ENCODE data around the gene SPEG. TPM values are rescaled to one million over a fixed set of nuclear protein-coding genes. Genes with fewer than 3 reads are reported as not detected.

SPEG gene
- total RNA-seq, 2 donors from 2014 or later, result 23.1 to 29.8 TPM

DNA sequence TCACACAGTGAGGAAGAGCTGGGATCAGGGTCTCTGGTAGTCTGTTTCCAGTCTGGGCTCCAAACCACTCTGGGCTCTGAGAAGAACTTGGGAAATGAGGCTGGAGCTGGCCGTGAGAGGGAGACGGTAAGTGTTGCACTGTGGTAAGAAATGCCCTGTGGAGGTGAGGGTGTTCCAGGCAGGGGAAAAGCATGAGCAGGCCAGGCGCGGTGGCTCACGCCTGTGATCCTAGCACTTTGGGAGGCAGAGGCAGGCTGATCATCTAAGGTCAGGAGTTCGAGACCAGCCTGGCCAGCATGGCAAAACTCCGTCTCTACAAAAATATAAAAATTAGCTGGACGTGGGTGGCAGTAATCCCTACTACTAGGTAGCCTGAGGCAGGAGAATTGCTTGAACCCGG is 30.8 kb upstream of the SPEG start:
- Histone ChIP-seq H3K4me3 (ENCODE audit: low read length) (no peak overlapping the region), H3K36me3 (ENCODE audit: control insufficient read depth, insufficient read depth, low read length) (no peaks in the 10 kb centered on the region), H3K27ac (ENCODE audit: low read depth, low read length) (no peak overlapping the region), H3K9me3 (ENCODE audit: control insufficient read depth, low read length) (no peaks in the 10 kb centered on the region), H3K9ac (ENCODE audit: extremely low read depth, low read length, poor library complexity, severe bottlenecking) (no peak overlapping the region), H3K27me3 (ENCODE audit: control insufficient read depth, insufficient read depth, low read length, poor library complexity, severe bottlenecking) (no peaks in the 10 kb centered on the region), H3K4me1 (ENCODE audit: control insufficient read depth, insufficient read depth, low read length) (peaks cover 26% of the 10 kb centered on the region)
- H3K27ac Mint-ChIP-seq, result no peak overlapping the region
- no peaks in the 10 kb centered on the region for H3K36me3 Mint-ChIP-seq (ENCODE audit: low read depth)
- H3K27me3 Mint-ChIP-seq (ENCODE audit: insufficient read depth), result peaks cover 5% of the 10 kb centered on the region
- H3K9me3 Mint-ChIP-seq, result no peaks in the 10 kb centered on the region
- H3K4me1 Mint-ChIP-seq, result peaks cover 35% of the 10 kb centered on the region
- no peak for DNase-seq
- TF ChIP-seq, protein P1, sequence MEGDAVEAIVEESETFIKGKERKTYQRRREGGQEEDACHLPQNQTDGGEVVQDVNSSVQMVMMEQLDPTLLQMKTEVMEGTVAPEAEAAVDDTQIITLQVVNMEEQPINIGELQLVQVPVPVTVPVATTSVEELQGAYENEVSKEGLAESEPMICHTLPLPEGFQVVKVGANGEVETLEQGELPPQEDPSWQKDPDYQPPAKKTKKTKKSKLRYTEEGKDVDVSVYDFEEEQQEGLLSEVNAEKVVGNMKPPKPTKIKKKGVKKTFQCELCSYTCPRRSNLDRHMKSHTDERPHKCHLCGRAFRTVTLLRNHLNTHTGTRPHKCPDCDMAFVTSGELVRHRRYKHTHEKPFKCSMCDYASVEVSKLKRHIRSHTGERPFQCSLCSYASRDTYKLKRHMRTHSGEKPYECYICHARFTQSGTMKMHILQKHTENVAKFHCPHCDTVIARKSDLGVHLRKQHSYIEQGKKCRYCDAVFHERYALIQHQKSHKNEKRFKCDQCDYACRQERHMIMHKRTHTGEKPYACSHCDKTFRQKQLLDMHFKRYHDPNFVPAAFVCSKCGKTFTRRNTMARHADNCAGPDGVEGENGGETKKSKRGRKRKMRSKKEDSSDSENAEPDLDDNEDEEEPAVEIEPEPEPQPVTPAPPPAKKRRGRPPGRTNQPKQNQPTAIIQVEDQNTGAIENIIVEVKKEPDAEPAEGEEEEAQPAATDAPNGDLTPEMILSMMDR (conservative IDR thresholded peaks at IDR 0.05), result no peak
- no peak overlapping the region for H3K4me3 Mint-ChIP-seq
- WGBS, 2 experiments (ENCODE audit: insufficient coverage in 1 of 2, insufficient read length in 1 of 2), result 93 to 94% methylated on average over 7 to 9 of the region's 9 CpGs

DNA sequence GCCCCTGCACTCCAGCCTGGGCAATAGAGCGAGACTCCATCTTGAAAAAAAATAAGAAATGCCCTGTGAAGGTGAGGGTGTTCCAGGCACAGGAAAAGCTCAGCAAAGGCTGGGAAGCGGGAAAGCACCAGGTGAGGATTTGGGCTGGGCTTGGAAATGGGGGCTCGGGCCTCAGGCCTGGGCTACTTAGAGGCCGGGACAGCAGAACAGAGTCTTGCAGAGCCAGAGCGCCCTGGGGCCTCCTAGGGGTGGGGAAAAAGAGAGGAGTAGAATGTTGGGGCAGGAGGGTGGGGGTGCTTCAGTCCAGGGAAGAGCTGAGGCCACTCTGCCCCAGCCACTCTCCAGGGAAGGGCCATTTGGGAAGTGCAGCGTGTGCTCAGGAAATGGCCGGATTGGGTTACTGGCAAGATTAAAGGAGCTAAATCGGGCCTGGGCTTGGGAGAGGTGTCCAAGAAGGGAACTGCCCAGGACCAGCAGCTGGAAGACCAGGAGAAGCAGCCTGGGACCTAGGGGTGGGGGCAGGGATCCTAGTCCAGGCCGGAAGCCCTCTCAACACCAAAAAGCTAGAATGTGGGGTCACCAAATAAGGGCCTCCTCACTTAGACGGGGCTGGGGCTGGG is 30.2 kb upstream of the SPEG start:
- Mint-ChIP-seq H3K27ac (no peak overlapping the region), H3K9me3 (no peaks in the 10 kb centered on the region), H3K36me3 (ENCODE audit: low read depth) (no peaks in the 10 kb centered on the region), H3K4me1 (peaks cover 29% of the 10 kb centered on the region), H3K4me3 (no peak overlapping the region), H3K27me3 (ENCODE audit: insufficient read depth) (peaks cover 5% of the 10 kb centered on the region)
- TF ChIP-seq, protein P1 (conservative IDR thresholded peaks at IDR 0.05), result no peak
- Histone ChIP-seq H3K9ac (ENCODE audit: extremely low read depth, low read length, poor library complexity, severe bottlenecking) (no peak overlapping the region), H3K27ac (ENCODE audit: low read depth, low read length) (no peak overlapping the region), H3K4me3 (ENCODE audit: low read length) (no peak overlapping the region), H3K4me1 (ENCODE audit: control insufficient read depth, insufficient read depth, low read length) (peaks cover 22% of the 10 kb centered on the region), H3K36me3 (ENCODE audit: control insufficient read depth, insufficient read depth, low read length) (no peaks in the 10 kb centered on the region), H3K27me3 (ENCODE audit: control insufficient read depth, insufficient read depth, low read length, poor library complexity, severe bottlenecking) (no peaks in the 10 kb centered on the region), H3K9me3 (ENCODE audit: control insufficient read depth, low read length) (no peaks in the 10 kb centered on the region)
- DNase-seq, result peak; percentile 57
- 83 to 91% methylated on average over 8 to 10 of the region's 10 CpGs for WGBS, 2 experiments (ENCODE audit: insufficient coverage in 1 of 2, insufficient read length in 1 of 2)

DNA sequence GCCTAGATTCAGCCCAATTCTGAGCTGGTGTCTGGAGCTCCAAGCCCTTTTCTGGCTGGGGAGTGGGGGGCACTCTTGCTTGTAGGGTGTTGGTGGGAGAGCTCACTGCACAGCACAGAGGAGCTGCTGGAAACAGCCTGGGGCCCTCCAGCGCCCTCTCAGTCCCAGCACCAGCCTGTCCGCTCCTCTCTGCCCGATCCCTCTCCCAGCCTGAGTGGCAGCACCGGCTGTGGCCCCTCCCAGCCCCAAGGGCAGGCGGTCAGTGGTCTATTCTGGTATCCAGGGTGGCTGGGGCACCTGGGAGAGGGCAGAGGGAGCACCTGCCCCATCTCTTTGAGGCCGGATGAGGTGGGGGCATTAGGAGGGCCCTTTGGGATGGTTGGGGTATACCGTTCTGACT is 29.7 kb upstream of the SPEG start:
- no peak overlapping the region for H3K27ac ChIP-seq (ENCODE audit: low read depth, low read length)
- no peaks in the 10 kb centered on the region for H3K36me3 ChIP-seq (ENCODE audit: control insufficient read depth, insufficient read depth, low read length)
- H3K4me1 ChIP-seq (ENCODE audit: control insufficient read depth, insufficient read depth, low read length), result peaks cover 18% of the 10 kb centered on the region
- DNase-seq, result peak; percentile 83
- H3K4me1 Mint-ChIP-seq, result peaks cover 24% of the 10 kb centered on the region
- H3K4me3 Mint-ChIP-seq, result no peak overlapping the region
- H3K4me3 ChIP-seq (ENCODE audit: low read length), result no peak overlapping the region
- no peaks in the 10 kb centered on the region for H3K9me3 Mint-ChIP-seq
- no peak overlapping the region for H3K27ac Mint-ChIP-seq
- no peaks in the 10 kb centered on the region for H3K36me3 Mint-ChIP-seq (ENCODE audit: low read depth)
- no peaks in the 10 kb centered on the region for H3K9me3 ChIP-seq (ENCODE audit: control insufficient read depth, low read length)
- H3K27me3 Mint-ChIP-seq (ENCODE audit: insufficient read depth), result peaks cover 8% of the 10 kb centered on the region
- WGBS, 2 experiments (ENCODE audit: insufficient coverage in 1 of 2, insufficient read length in 1 of 2), result 70% methylated on average over 7 of the region's 7 CpGs; no CpG with 5 or more reads in 1 of the 2 experiments
- no peaks in the 10 kb centered on the region for H3K27me3 ChIP-seq (ENCODE audit: control insufficient read depth, insufficient read depth, low read length, poor library complexity, severe bottlenecking)
- TF ChIP-seq, protein P1 (conservative IDR thresholded peaks at IDR 0.05), result no peak
- H3K9ac ChIP-seq (ENCODE audit: extremely low read depth, low read length, poor library complexity, severe bottlenecking), result no peak overlapping the region
